Retinal pigment epithelial cell (primary cell): Measurements from ENCODE around the gene FBXL7.

Experiments
- DNase-seq: peaks from one replicate; pipeline ENCODE4 v3.0.0-alpha.2; 2010; ENCODE audit warnings: low read depth
- H3K4me3 ChIP-seq: 2 replicates; pipeline ENCODE4 v1.5.1; 2011; ENCODE audit warnings: mild to moderate bottlenecking, low read length, control low read depth, moderate library complexity
- TF ChIP-seq, protein P1 (sequence below): conservative IDR thresholded peaks from 2 replicates; pipeline ENCODE4 v1.5.1; 2011; ENCODE audit warnings: low read depth, low read length, control low read depth, inconsistent platforms

FBXL7 gene

GRCh38 chr5:15785531-15785981 lies 285.6 kb downstream of the FBXL7 start:
- TF ChIP-seq, protein P1, sequence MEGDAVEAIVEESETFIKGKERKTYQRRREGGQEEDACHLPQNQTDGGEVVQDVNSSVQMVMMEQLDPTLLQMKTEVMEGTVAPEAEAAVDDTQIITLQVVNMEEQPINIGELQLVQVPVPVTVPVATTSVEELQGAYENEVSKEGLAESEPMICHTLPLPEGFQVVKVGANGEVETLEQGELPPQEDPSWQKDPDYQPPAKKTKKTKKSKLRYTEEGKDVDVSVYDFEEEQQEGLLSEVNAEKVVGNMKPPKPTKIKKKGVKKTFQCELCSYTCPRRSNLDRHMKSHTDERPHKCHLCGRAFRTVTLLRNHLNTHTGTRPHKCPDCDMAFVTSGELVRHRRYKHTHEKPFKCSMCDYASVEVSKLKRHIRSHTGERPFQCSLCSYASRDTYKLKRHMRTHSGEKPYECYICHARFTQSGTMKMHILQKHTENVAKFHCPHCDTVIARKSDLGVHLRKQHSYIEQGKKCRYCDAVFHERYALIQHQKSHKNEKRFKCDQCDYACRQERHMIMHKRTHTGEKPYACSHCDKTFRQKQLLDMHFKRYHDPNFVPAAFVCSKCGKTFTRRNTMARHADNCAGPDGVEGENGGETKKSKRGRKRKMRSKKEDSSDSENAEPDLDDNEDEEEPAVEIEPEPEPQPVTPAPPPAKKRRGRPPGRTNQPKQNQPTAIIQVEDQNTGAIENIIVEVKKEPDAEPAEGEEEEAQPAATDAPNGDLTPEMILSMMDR, result no peak
- no peak overlapping the region for H3K4me3 ChIP-seq
- no peak for DNase-seq

- DNase-seq, result no peak
- TF ChIP-seq, protein P1, result no peak
- no peak overlapping the region for H3K4me3 ChIP-seq
These were observed 286.3 kb downstream of the FBXL7 start for GRCh38 chr5:15786326-15786725.

GRCh38 chr5:15786884-15787283 lies 286.9 kb downstream of the FBXL7 start:
- no peak for DNase-seq
- no peak overlapping the region for H3K4me3 ChIP-seq
- TF ChIP-seq, protein P1, result no peak

DNA sequence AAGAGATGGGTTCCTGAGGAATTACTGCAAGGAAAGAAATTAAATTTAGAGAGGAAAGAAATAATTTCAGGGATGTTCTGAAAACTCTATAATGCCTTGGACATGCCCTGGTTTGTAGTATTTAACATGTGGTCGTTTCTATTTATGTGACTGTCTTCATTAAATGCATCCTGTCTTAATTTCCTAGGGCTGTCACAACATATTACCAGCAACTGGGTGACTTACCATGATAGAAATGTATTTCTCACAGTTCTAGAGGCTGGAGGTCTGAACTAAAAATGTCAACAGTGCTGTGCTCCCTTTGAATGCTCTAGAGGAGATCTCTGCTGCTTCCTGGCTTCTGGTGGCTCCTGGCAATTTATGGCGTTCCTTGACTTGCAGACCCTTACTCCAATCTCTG lies 287.7 kb downstream of the FBXL7 start:
- TF ChIP-seq, protein P1, result no peak
- DNase-seq, result no peak
- no peak overlapping the region for H3K4me3 ChIP-seq

DNA sequence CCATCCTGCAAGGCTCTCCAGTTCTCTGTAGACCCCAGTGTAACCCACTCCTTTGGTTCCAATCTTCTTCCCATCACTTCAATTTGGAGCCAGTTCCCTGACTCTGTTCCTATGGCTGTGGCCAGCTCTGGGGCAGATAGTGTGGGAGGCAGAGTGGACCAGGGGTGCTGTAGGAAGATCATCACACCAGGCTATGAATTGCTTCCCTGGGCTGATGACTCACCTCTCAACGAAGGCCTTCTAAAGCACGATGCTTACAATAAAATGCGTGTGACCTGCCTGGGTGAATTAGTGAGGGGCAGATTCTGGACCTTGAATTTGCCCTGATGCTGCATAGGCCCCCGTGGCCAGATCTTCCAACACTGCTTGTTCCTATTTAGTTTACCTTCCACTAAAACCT lies 289.7 kb downstream of the FBXL7 start:
- TF ChIP-seq, protein P1, result no peak

GRCh38 chr5:15790446-15791018 lies 290.6 kb downstream of the FBXL7 start:
- TF ChIP-seq, protein P1, result no peak
- H3K4me3 ChIP-seq, result no peak overlapping the region
- no peak for DNase-seq

More for the DNA sequence above, 289.7 kb downstream of the FBXL7 start:
- H3K4me3 ChIP-seq, result no peak overlapping the region
- DNase-seq, result no peak

- H3K4me3 ChIP-seq, result no peak overlapping the region
- DNase-seq, result no peak
- TF ChIP-seq, protein P1, result peak; percentile 25
These were observed 291.3 kb downstream of the FBXL7 start for GRCh38 chr5:15791274-15791673.
